Measurements from ENCODE around the gene OLFM4.
A peak's percentile ranks its signal among the peaks of the same experiment; 100 is the strongest.

Gene OLFM4

DNA sequence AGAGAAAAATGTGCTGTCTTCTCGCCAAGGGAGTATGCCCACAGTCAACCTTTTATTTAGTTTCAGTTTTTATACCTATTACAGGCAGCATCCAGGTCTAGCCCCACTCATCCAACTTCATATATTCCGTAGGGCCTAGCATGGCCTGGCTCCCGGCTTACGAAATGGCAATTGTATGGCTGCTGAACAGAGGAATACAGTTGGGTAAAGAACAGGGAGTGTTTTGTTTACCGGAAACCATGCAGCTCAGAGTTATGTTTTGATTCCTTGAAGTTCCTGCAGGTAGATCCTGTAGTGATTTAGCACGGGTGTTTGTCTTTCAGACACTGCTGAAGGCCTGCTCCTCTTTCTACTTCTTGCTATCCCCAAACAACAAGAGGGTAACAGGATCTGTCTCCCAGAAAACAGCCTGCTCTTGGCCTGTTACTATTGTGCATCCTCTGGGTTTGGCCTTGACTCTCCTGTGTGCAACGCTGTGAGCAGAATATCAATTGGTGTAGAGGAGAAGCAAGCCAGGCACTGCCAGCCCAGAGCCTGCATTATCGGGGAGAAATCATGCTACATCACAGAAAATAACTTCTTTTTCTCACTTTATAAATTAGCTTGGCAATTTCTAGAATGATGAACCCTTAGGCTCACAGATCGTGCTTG, 32.4 kb downstream of the OLFM4 start:
- Histone ChIP-seq H3K27ac (ENCODE audit: insufficient read depth, low read depth, low read length, poor library complexity, severe bottlenecking) (no peak overlapping the region), H3K27me3 (ENCODE audit: control insufficient read depth, insufficient read depth, low read length, poor library complexity, severe bottlenecking) (no peaks in the 10 kb centered on the region), H3K4me1 (ENCODE audit: control insufficient read depth, insufficient read depth, low read length) (no peaks in the 10 kb centered on the region), H3K4me3 (ENCODE audit: insufficient read depth, low read depth, low read length) (no peak overlapping the region), H3K36me3 (ENCODE audit: control insufficient read depth, insufficient read depth, low read length) (no peaks in the 10 kb centered on the region), H3K9me3 (ENCODE audit: control insufficient read depth, low read length) (no peaks in the 10 kb centered on the region)
- 86 to 90% methylated on average over 9 of the region's 9 CpGs for WGBS, 2 experiments

GRCh38 chr13:53064731-53065130, 36.1 kb downstream of the OLFM4 start:
- Histone ChIP-seq H3K36me3 (ENCODE audit: control insufficient read depth, insufficient read depth, low read length) (no peaks in the 10 kb centered on the region), H3K27me3 (ENCODE audit: control insufficient read depth, insufficient read depth, low read length, poor library complexity, severe bottlenecking) (no peaks in the 10 kb centered on the region), H3K4me3 (ENCODE audit: insufficient read depth, low read depth, low read length) (no peak overlapping the region), H3K9me3 (ENCODE audit: control insufficient read depth, low read length) (no peaks in the 10 kb centered on the region), H3K27ac (ENCODE audit: insufficient read depth, low read depth, low read length, poor library complexity, severe bottlenecking) (no peak overlapping the region), H3K4me1 (ENCODE audit: control insufficient read depth, insufficient read depth, low read length) (peaks cover 17% of the 10 kb centered on the region)
- 92 to 96% methylated on average over 3 to 4 of the region's 4 CpGs for WGBS, 2 experiments

DNA sequence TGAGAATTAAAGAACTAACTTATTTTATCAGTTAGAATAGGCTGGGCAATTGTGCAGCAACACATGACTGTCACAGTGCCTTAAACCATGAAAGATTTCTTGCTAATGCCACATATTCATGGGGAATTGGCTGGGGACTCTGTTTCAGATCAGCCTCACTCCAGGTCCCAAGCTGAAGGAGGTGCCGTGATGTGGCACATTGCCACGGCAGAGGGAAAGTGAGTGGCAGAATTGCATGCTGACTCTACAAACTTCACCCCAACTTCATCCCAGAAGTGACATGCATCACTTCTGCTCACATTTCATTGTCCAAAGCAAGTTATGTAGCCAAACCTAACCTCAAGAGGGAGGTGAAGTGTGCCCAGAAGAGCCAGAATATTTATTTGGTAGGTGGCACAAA, 37.8 kb downstream of the OLFM4 start:
- H3K27ac ChIP-seq (ENCODE audit: insufficient read depth, low read depth, low read length, poor library complexity, severe bottlenecking), result no peak overlapping the region
- peaks cover 17% of the 10 kb centered on the region for H3K4me1 ChIP-seq (ENCODE audit: control insufficient read depth, insufficient read depth, low read length)
- no peaks in the 10 kb centered on the region for H3K27me3 ChIP-seq (ENCODE audit: control insufficient read depth, insufficient read depth, low read length, poor library complexity, severe bottlenecking)
- WGBS, 2 experiments, result 93 to 97% methylated on average over 2 of the region's 2 CpGs
- H3K4me3 ChIP-seq (ENCODE audit: insufficient read depth, low read depth, low read length), result no peak overlapping the region
- H3K9me3 ChIP-seq (ENCODE audit: control insufficient read depth, low read length), result no peaks in the 10 kb centered on the region
- H3K36me3 ChIP-seq (ENCODE audit: control insufficient read depth, insufficient read depth, low read length), result no peaks in the 10 kb centered on the region

DNA sequence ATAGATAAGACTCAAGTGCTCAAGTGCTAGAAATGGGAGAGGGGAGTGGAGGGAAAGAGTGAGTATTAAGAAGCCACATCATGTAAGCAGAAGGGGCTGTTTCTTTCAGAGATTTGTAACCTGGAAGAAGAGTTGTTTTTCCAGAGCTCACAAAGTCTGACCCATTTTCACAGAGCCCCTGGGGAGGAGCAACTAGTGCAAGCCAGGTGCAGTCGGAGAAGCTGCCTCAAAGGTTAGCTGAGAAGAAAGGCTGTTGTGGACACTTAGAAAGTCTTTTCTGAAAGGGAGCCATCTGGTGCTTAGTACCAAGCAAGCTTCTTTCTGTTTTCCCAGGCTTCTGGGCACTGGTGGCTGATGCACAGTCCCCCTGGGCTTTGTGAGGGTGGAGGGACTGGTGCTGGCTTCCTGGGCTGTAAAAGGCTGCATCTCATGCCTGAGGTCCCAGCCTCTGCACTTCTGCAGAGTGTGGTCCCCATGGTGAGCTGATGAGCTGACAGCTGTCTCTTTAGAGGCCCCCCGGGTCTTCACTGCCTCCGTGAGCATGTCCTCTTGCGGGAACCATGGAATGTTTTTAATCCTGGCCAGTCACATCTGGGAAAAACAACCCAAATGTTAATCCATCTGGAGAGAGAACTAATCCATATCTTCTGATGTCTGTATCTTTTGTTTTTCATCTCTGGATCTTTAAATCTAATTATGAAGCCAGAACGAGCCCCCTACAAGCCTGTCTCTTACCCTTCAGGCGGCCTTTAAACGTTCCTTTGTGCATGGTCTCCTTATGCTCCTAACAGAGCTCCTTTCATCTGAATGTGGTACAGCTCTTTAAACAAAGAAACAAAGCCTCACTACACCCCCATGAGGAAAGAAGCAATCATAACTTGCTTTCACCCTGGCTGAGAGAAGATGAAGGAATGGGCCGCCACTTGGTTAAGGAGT, 40.2 kb downstream of the OLFM4 start:
- 47 to 49% methylated on average over 8 of the region's 8 CpGs for WGBS, 2 experiments
- H3K4me1 ChIP-seq (ENCODE audit: control insufficient read depth, insufficient read depth, low read length), result peaks cover 26% of the 10 kb centered on the region
- no peaks in the 10 kb centered on the region for H3K36me3 ChIP-seq (ENCODE audit: control insufficient read depth, insufficient read depth, low read length)
- H3K4me3 ChIP-seq (ENCODE audit: insufficient read depth, low read depth, low read length), result no peak overlapping the region
- peak overlapping the region; percentile 84 for H3K27ac ChIP-seq (ENCODE audit: insufficient read depth, low read depth, low read length, poor library complexity, severe bottlenecking)
- no peaks in the 10 kb centered on the region for H3K9me3 ChIP-seq (ENCODE audit: control insufficient read depth, low read length)
- H3K27me3 ChIP-seq (ENCODE audit: control insufficient read depth, insufficient read depth, low read length, poor library complexity, severe bottlenecking), result no peaks in the 10 kb centered on the region

- 88 to 89% methylated on average over 4 of the region's 4 CpGs for WGBS, 2 experiments
- Histone ChIP-seq H3K36me3 (ENCODE audit: control insufficient read depth, insufficient read depth, low read length) (no peaks in the 10 kb centered on the region), H3K4me3 (ENCODE audit: insufficient read depth, low read depth, low read length) (no peak overlapping the region), H3K9me3 (ENCODE audit: control insufficient read depth, low read length) (no peaks in the 10 kb centered on the region), H3K27ac (ENCODE audit: insufficient read depth, low read depth, low read length, poor library complexity, severe bottlenecking) (no peak overlapping the region), H3K27me3 (ENCODE audit: control insufficient read depth, insufficient read depth, low read length, poor library complexity, severe bottlenecking) (no peaks in the 10 kb centered on the region), H3K4me1 (ENCODE audit: control insufficient read depth, insufficient read depth, low read length) (peaks cover 35% of the 10 kb centered on the region)
These were observed 41.2 kb downstream of the OLFM4 start for GRCh38 chr13:53069800-53070199.

DNA sequence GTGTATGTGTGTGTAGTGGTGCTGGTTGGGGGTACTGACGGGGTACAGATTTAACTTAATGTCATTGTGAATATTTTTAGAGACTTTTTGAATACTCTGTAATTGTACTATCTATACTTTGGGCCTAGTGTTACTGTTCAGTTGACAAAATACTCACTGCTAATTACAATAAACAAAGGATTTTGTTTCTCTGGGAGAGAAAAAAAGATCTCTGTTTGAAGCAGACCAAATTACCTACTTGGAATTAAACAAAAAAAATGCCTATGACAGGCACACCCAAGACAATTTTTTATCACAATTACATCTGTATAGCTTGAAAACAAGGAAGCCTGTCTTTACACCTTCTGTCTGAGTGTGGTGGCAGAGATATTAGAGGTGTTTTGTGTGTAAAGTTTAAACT, 45.1 kb downstream of the OLFM4 start:
- Histone ChIP-seq H3K27ac (ENCODE audit: insufficient read depth, low read depth, low read length, poor library complexity, severe bottlenecking) (no peak overlapping the region), H3K9me3 (ENCODE audit: control insufficient read depth, low read length) (no peaks in the 10 kb centered on the region), H3K27me3 (ENCODE audit: control insufficient read depth, insufficient read depth, low read length, poor library complexity, severe bottlenecking) (no peaks in the 10 kb centered on the region), H3K36me3 (ENCODE audit: control insufficient read depth, insufficient read depth, low read length) (no peaks in the 10 kb centered on the region), H3K4me1 (ENCODE audit: control insufficient read depth, insufficient read depth, low read length) (peaks cover 49% of the 10 kb centered on the region), H3K4me3 (ENCODE audit: insufficient read depth, low read depth, low read length) (no peak overlapping the region)
- 83% methylated on average over 1 of the region's 1 CpG; no CpG with 5 or more reads in 1 of the 2 experiments for WGBS, 2 experiments

GRCh38 chr13:53074114-53074513, 45.5 kb downstream of the OLFM4 start:
- Histone ChIP-seq H3K4me1 (ENCODE audit: control insufficient read depth, insufficient read depth, low read length) (peaks cover 45% of the 10 kb centered on the region), H3K27me3 (ENCODE audit: control insufficient read depth, insufficient read depth, low read length, poor library complexity, severe bottlenecking) (no peaks in the 10 kb centered on the region), H3K27ac (ENCODE audit: insufficient read depth, low read depth, low read length, poor library complexity, severe bottlenecking) (no peak overlapping the region), H3K4me3 (ENCODE audit: insufficient read depth, low read depth, low read length) (no peak overlapping the region), H3K36me3 (ENCODE audit: control insufficient read depth, insufficient read depth, low read length) (no peaks in the 10 kb centered on the region), H3K9me3 (ENCODE audit: control insufficient read depth, low read length) (no peaks in the 10 kb centered on the region)
- 85% methylated on average over 5 of the region's 5 CpGs for WGBS, 2 experiments

DNA sequence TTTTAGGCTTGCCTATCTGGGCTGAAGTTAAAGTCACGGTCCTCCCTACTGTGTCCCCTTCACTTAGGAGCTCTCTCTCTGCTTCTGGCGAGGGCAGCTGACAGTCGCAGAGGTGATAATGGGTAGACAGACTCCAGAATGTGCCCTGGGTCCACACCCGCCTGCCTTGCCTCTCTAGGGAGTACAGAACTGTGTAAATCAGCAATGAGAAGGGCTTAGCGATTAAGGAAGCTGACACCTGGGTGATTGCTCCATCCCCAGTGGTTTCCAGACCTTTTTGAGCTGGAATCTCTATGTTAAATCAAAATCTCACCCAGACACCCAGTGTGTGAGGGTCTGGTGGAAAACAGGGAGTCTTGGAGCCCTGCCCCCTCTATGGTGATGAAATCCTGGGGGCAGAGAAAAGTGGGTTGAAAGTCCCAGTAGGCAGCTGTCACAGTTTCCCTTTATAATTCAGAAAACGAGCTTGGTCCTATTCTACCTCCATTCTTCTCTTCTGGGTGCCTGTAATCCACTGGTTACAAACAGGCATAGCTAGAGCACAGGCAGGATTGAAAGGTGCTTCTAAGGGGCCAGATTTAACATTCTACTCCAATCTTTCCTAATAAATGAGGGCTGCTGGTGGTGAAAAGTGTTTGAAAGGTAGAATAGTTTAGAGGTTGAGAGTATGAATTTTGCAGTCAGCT, 46.9 kb downstream of the OLFM4 start:
- no peak overlapping the region for H3K27ac ChIP-seq (ENCODE audit: insufficient read depth, low read depth, low read length, poor library complexity, severe bottlenecking)
- no peaks in the 10 kb centered on the region for H3K36me3 ChIP-seq (ENCODE audit: control insufficient read depth, insufficient read depth, low read length)
- 53 to 58% methylated on average over 6 of the region's 6 CpGs for WGBS, 2 experiments

GRCh38 chr13:53079691-53080090, 51.1 kb downstream of the OLFM4 start:
- no peaks in the 10 kb centered on the region for H3K27me3 ChIP-seq (ENCODE audit: control insufficient read depth, insufficient read depth, low read length, poor library complexity, severe bottlenecking)
- H3K4me3 ChIP-seq (ENCODE audit: insufficient read depth, low read depth, low read length), result no peak overlapping the region
- H3K4me1 ChIP-seq (ENCODE audit: control insufficient read depth, insufficient read depth, low read length), result peaks cover 25% of the 10 kb centered on the region
- no peaks in the 10 kb centered on the region for H3K9me3 ChIP-seq (ENCODE audit: control insufficient read depth, low read length)
- H3K36me3 ChIP-seq (ENCODE audit: control insufficient read depth, insufficient read depth, low read length), result no peaks in the 10 kb centered on the region
- 87 to 93% methylated on average over 7 of the region's 8 CpGs for WGBS, 2 experiments
- H3K27ac ChIP-seq (ENCODE audit: insufficient read depth, low read depth, low read length, poor library complexity, severe bottlenecking), result no peak overlapping the region

More for the DNA sequence above, 46.9 kb downstream of the OLFM4 start:
- Histone ChIP-seq H3K27me3 (ENCODE audit: control insufficient read depth, insufficient read depth, low read length, poor library complexity, severe bottlenecking) (no peaks in the 10 kb centered on the region), H3K4me1 (ENCODE audit: control insufficient read depth, insufficient read depth, low read length) (peaks cover 43% of the 10 kb centered on the region), H3K9me3 (ENCODE audit: control insufficient read depth, low read length) (no peaks in the 10 kb centered on the region), H3K4me3 (ENCODE audit: insufficient read depth, low read depth, low read length) (no peak overlapping the region)

GRCh38 chr13:53088871-53089270, 60.3 kb downstream of the OLFM4 start:
- Histone ChIP-seq H3K4me1 (ENCODE audit: control insufficient read depth, insufficient read depth, low read length) (no peaks in the 10 kb centered on the region), H3K4me3 (ENCODE audit: insufficient read depth, low read depth, low read length) (no peak overlapping the region), H3K27me3 (ENCODE audit: control insufficient read depth, insufficient read depth, low read length, poor library complexity, severe bottlenecking) (no peaks in the 10 kb centered on the region), H3K9me3 (ENCODE audit: control insufficient read depth, low read length) (no peaks in the 10 kb centered on the region), H3K36me3 (ENCODE audit: control insufficient read depth, insufficient read depth, low read length) (no peaks in the 10 kb centered on the region), H3K27ac (ENCODE audit: insufficient read depth, low read depth, low read length, poor library complexity, severe bottlenecking) (no peak overlapping the region)
- WGBS, 2 experiments, result 86% methylated on average over 1 to 3 of the region's 3 CpGs

Measured in ectodermal cell (in vitro differentiated cells).